Endothelial cell of umbilical vein (primary cell): ENCODE measurements around the gene DARS2. TPM values are rescaled to one million over a fixed set of nuclear protein-coding genes. Genes with fewer than 3 reads are reported as not detected.
A peak's percentile ranks its signal among the peaks of the same experiment; 100 is the strongest.
"Not testable (repeated sequence)": the region's sequence is repeated elsewhere in the genome, so short reads cannot be mapped to it uniquely, and the experiment has no call there.

Experiments used
- BruUV-seq: library from RNA; stranded (reverse); fragments of 400-500 nt; replicated peaks from 2 replicates; lab custom pipeline; 2021; lab: Mats Ljungman, UMichigan
- CTCF ChIA-PET: fragments of 300-600, 350-600 bp; sonication (Branson Sonifier 250); formaldehyde crosslinking; loops from one replicate; lab custom pipeline; 2021; ENCODE audit warnings: antibody characterized with exemption, inconsistent platforms; lab: Charles Lee
- POLR2A ChIA-PET: fragments of 300-600, 350-600 bp; sonication (Branson Sonifier 250); formaldehyde crosslinking; loops from one replicate; lab custom pipeline; 2021; ENCODE audit warnings: antibody characterized with exemption, inconsistent platforms; lab: Charles Lee
- DNase-seq: peaks from one replicate; pipeline ENCODE4 v3.0.0-alpha.2; 2011; ENCODE audit warnings: low read depth, low spot score
- FAIRE-seq: peaks from 2 replicates; lab custom pipeline; 2011; peaks lifted over from hg19 to GRCh38; lab: Jason Lieb, UNC
- H2AFZ ChIP-seq: 2 replicates; pipeline ENCODE4 v1.6.0; 2012; ENCODE audit warnings: low read depth, low read length, control low read depth, inconsistent platforms
- H3K27ac ChIP-seq: 2 replicates; pipeline ENCODE4 v1.5.1; 2011; ENCODE audit warnings: low read depth, mild to moderate bottlenecking, control low read depth, low read length, moderate library complexity; ENCODE audit not compliant: insufficient read depth
- H3K27me3 ChIP-seq, 2 experiments: 2 replicates each; pipeline versions ENCODE4 v1.6.0 to v1.6.1; 2011; ENCODE audit warnings: low read length in 2 of 2, mixed read lengths in 1 of 2; ENCODE audit not compliant: control insufficient read depth in 2 of 2, insufficient read depth in 2 of 2
- H3K36me3 ChIP-seq, 2 experiments: 2 replicates in 1 of 2; 3 replicates in 1 of 2; pipeline ENCODE4 v1.5.1; 2011; ENCODE audit warnings: low read length in 2 of 2, mild to moderate bottlenecking in 1 of 2, moderate library complexity in 1 of 2; ENCODE audit not compliant: control insufficient read depth in 2 of 2, insufficient read depth in 2 of 2; ENCODE audit errors: extremely low read depth in 1 of 2
- H3K4me1 ChIP-seq: 3 replicates; pipeline ENCODE4 v1.5.1; 2011; ENCODE audit warnings: mild to moderate bottlenecking, low read length; ENCODE audit not compliant: control insufficient read depth, insufficient read depth; ENCODE audit errors: extremely low read depth
- H3K4me2 ChIP-seq: 2 replicates; pipeline ENCODE4 v1.6.1; 2011; ENCODE audit warnings: low read length, control low read depth, mixed read lengths; ENCODE audit not compliant: insufficient read depth
- H3K4me3 ChIP-seq, 3 experiments: fragments of 200-600 bp in 1 of 3; sonication (generic), shearing (Covaris generic) in 1 of 3; replicated peaks in 1 of 3; 2 replicates each; pipeline ENCODE4 v1.5.1; 2011 to 2016; ENCODE audit warnings: control low read depth in 3 of 3, low read length in 3 of 3, mild to moderate bottlenecking in 2 of 3, inconsistent platforms in 1 of 3, low read depth in 1 of 3, moderate library complexity in 1 of 3; ENCODE audit not compliant: insufficient read depth in 1 of 3
- H3K79me2 ChIP-seq: 2 replicates; pipeline ENCODE4 v1.6.0; 2012; ENCODE audit warnings: low read length, inconsistent platforms; ENCODE audit not compliant: control insufficient read depth, insufficient read depth
- H3K9ac ChIP-seq: replicated peaks from 2 replicates; pipeline ENCODE3; 2011; ENCODE audit warnings: low read length, control low read depth; ENCODE audit not compliant: insufficient read depth; ENCODE audit errors: extremely low read depth
- H3K9me1 ChIP-seq: replicated peaks from 3 replicates; pipeline ENCODE4 v1.6.0; 2011; ENCODE audit warnings: mild to moderate bottlenecking, low read length; ENCODE audit not compliant: control insufficient read depth, insufficient read depth; ENCODE audit errors: extremely low read depth
- H3K9me3 ChIP-seq: replicated peaks from 2 replicates; pipeline ENCODE4 v1.5.1; 2012; ENCODE audit warnings: low read length, inconsistent platforms; ENCODE audit not compliant: control insufficient read depth, insufficient read depth
- H4K20me1 ChIP-seq: replicated peaks from 2 replicates; pipeline ENCODE3; 2011; ENCODE audit warnings: mild to moderate bottlenecking, low read length; ENCODE audit not compliant: control insufficient read depth, insufficient read depth; ENCODE audit errors: extremely low read depth
- EZH2 ChIP-seq: IDR thresholded peaks from 2 replicates; pipeline ENCODE4 v1.6.1; 2012; ENCODE audit warnings: borderline replicate concordance, low read depth, mild to moderate bottlenecking, moderate library complexity, low read length, inconsistent platforms; ENCODE audit not compliant: severe bottlenecking
- FOS ChIP-seq: IDR thresholded peaks from 2 replicates; pipeline ENCODE4 v1.6.1; 2011; ENCODE audit warnings: mild to moderate bottlenecking, low read length, moderate library complexity, borderline replicate concordance; ENCODE audit not compliant: insufficient read depth
- GATA2 ChIP-seq: IDR thresholded peaks from 2 replicates; pipeline ENCODE4 v1.7.0; 2011; ENCODE audit warnings: low read depth, mild to moderate bottlenecking, moderate library complexity, mixed read lengths, low read length; ENCODE audit not compliant: insufficient read length, insufficient read depth
- JUN ChIP-seq: IDR thresholded peaks from 2 replicates; pipeline ENCODE4 v1.6.1; 2011; ENCODE audit warnings: borderline replicate concordance, low read depth; ENCODE audit not compliant: insufficient read length, insufficient read depth
- POLR2A ChIP-seq: IDR thresholded peaks from 2 replicates; pipeline ENCODE4 v1.6.1; 2012; ENCODE audit warnings: low read depth, mild to moderate bottlenecking, control low read depth, low read length
- dilution Hi-C: fragments of 300-500 bp; cut with MboI; formaldehyde crosslinking; loops from one replicate; pipeline ENCODE4 v1.15.0; 2019; ENCODE audit warnings: low sequenced_read_pairs; ENCODE audit not compliant: extremely low pct_ligation_motif_present
- intact Hi-C: fragments of 100-400 bp; cut with micrococcal nuclease; formaldehyde crosslinking; loops from one replicate; pipeline ENCODE4 v1.10.0; 2022
- polyA plus RNA-seq, 4 experiments: library from polyadenylated mRNA; depleted of rRNA in 3 of 4; stranded (reverse) in 3 of 4; unstranded in 1 of 4; fragments of >200 nt; gene quantifications; 2 replicates each; pipeline versions ENCODE4 v1.2.1 to v1.2.3, GENCODE V29; 2011 to 2012; ENCODE audit warnings: missing spikeins in 1 of 4
- total RNA-seq: library from RNA; stranded (reverse); gene quantifications from 2 replicates; pipeline ENCODE4 v1.2.3, GENCODE V29; 2021
- TF ChIP-seq, protein P1 (sequence below): IDR thresholded peaks from 2 replicates; pipeline ENCODE4 v1.6.1; 2011; ENCODE audit not compliant: insufficient read depth, insufficient read length

The DARS2 gene
- total and polyA plus RNA-seq, 2 donors (not counting 3 experiments of a cell fraction or from before 2014, with no cell fraction given): 17.4 to 33.6 TPM

DNA sequence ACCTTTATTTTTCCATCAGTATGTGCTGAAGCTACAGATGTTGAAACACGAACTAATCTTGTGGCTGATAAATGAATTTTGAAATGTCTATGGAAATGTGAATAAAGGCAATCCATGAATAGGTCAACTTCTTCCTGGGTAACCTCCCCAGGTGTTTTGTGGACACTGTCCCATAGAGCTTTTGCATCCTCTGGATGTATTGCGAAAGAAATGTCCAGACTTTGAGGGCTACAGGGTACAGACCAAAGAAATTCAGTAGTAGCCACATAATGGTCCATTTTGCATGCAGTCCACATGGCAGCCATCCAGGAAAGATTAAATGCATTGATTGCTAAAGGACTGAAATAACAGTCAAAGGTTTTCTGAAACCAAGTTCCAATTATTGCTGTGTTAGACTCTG, 21.5 kb upstream of the DARS2 start:
- H3K36me3 ChIP-seq: peaks cover 0 to 6% of the 10 kb centered on the region in 2 experiments
- peaks cover 10% of the 10 kb centered on the region for H3K4me1 ChIP-seq
- dilution Hi-C loops: no loop called here
- POLR2A ChIA-PET: no interaction called here
- no peak overlapping the region for H3K27ac ChIP-seq
- no peaks in the 10 kb centered on the region for H3K9me3 ChIP-seq
- H3K4me3 ChIP-seq: no peak overlapping the region
- CTCF ChIA-PET: interaction anchor here (1.3 kb wide), 1 partner anchor 9 kb away, joined by 3 read pairs; no protein-coding TSS in a partner anchor
- BruUV-seq: no TSS peak
- TF ChIP-seq FOS (no peak), GATA2 (no peak), EZH2 (no peak), JUN (no peak), POLR2A (no peak)
- TF ChIP-seq, protein P1, sequence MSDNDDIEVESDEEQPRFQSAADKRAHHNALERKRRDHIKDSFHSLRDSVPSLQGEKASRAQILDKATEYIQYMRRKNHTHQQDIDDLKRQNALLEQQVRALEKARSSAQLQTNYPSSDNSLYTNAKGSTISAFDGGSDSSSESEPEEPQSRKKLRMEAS: no peak
- no peak overlapping the region for H2AFZ ChIP-seq
- peaks cover 3% of the 10 kb centered on the region for H3K79me2 ChIP-seq
- no peaks in the 10 kb centered on the region for H4K20me1 ChIP-seq
- DNase-seq: no peak
- H3K4me2 ChIP-seq: no peak overlapping the region
- no peak overlapping the region for H3K9ac ChIP-seq
- H3K9me1 ChIP-seq: no peaks in the 10 kb centered on the region
- peak; percentile 24 for FAIRE-seq
- intact Hi-C loops: no loop called here
- H3K27me3 ChIP-seq: no peaks in the 10 kb centered on the region

- intact Hi-C loops, H3K4me2 ChIP-seq, FAIRE-seq, POLR2A ChIA-PET, BruUV-seq, H3K9me3 ChIP-seq, H3K9ac ChIP-seq, H4K20me1 ChIP-seq, DNase-seq, CTCF ChIA-PET, dilution Hi-C loops, H3K36me3 ChIP-seq, H2AFZ ChIP-seq, H3K9me1 ChIP-seq, H3K27me3 ChIP-seq, H3K4me3 ChIP-seq, H3K27ac ChIP-seq, H3K4me1 ChIP-seq: not testable (repeated sequence)
- H3K79me2 ChIP-seq: peaks cover 68% of the 10 kb centered on the region
Observed at GRCh38 chr1:173813654-173814053, 10.8 kb upstream of the DARS2 start.
